PC-9 (cell line): ENCODE data around the gene SGSH.

Experiments used
- CTCF ChIP-seq: fragments of 200-600 bp; sonication (generic); conservative IDR thresholded peaks from 2 replicates; pipeline ENCODE4 v1.6.1; 2017; ENCODE audit warnings: mixed run types, antibody characterized with exemption, mild to moderate bottlenecking, moderate library complexity
- EZH2 ChIP-seq: fragments of 200-600 bp; sonication (generic); IDR thresholded peaks from 2 replicates; pipeline ENCODE4 v1.8.0; 2017; ENCODE audit warnings: antibody characterized with exemption, low read depth

GRCh38 chr17:80222376-80223141, 2.4 kb upstream of the SGSH start:
- TF ChIP-seq CTCF: no peak
- no peak for TF ChIP-seq EZH2
